GM23338 (cell line): ENCODE measurements around the gene JMJD1C. TPM values are rescaled to one million over a fixed set of nuclear protein-coding genes. Genes with fewer than 3 reads are reported as not detected.

Experiments used
- ATAC-seq: fragments of 200-7000 bp; cut with Tn5 transposase; 3 replicates; pipeline ENCODE4 v1.9.1; 2020
- DNase-seq: peaks from one replicate; pipeline ENCODE4 v3.0.0-alpha.2; 2015; ENCODE audit warnings: low spot score
- H2AFZ ChIP-seq: fragments of 200-600 bp; sonication (generic); 2 replicates; pipeline ENCODE4 v1.8.0; 2016; ENCODE audit warnings: antibody characterized with exemption, mild to moderate bottlenecking, moderate library complexity
- H3F3A ChIP-seq: fragments of 200-600 bp; sonication (generic); replicated peaks from 2 replicates; pipeline ENCODE4 v1.8.0; 2017; ENCODE audit warnings: antibody characterized with exemption, mixed run types, low read depth
- H3K27ac ChIP-seq: fragments of 200-600 bp; sonication (generic); 2 replicates; pipeline ENCODE4 v1.6.1; 2016; ENCODE audit warnings: low read depth
- H3K27me3 ChIP-seq: fragments of 200-600 bp; sonication (generic); 2 replicates; pipeline ENCODE4 v1.8.0; 2016; ENCODE audit warnings: mild to moderate bottlenecking, mixed run types, moderate library complexity; ENCODE audit not compliant: insufficient read depth
- H3K36me3 ChIP-seq: fragments of 200-600 bp; sonication (generic); 2 replicates; pipeline ENCODE4 v1.8.0; 2016; ENCODE audit warnings: mild to moderate bottlenecking; ENCODE audit not compliant: insufficient read depth
- H3K4me1 ChIP-seq: fragments of 200-600 bp; sonication (generic); 2 replicates; pipeline ENCODE4 v1.8.0; 2016; ENCODE audit warnings: mild to moderate bottlenecking, moderate library complexity; ENCODE audit not compliant: insufficient read depth
- H3K4me2 ChIP-seq: fragments of 200-600 bp; sonication (generic); 2 replicates; pipeline ENCODE4 v1.7.1; 2017; ENCODE audit warnings: mixed run types
- H3K4me3 ChIP-seq: fragments of 200-600 bp; sonication (generic); 2 replicates; pipeline ENCODE4 v1.6.1; 2016; ENCODE audit warnings: mixed run types
- H3K79me2 ChIP-seq: fragments of 200-600 bp; sonication (generic); replicated peaks from 2 replicates; pipeline ENCODE4 v1.8.0; 2017; ENCODE audit warnings: mild to moderate bottlenecking; ENCODE audit not compliant: insufficient read depth
- H3K9me2 ChIP-seq: fragments of 200-600 bp; sonication (generic); 2 replicates; pipeline ENCODE4 v1.8.0; 2017; ENCODE audit not compliant: insufficient read depth
- H4K20me1 ChIP-seq: fragments of 200-600 bp; sonication (generic); replicated peaks from 2 replicates; pipeline ENCODE4 v1.8.0; 2017; ENCODE audit warnings: mild to moderate bottlenecking; ENCODE audit not compliant: insufficient read depth
- H3K27ac Mint-ChIP-seq: 2 replicates; pipeline ENCODE4 v1.8.0; 2020; ENCODE audit warnings: inconsistent platforms, mild to moderate bottlenecking, moderate library complexity, mixed read lengths
- H3K27me3 Mint-ChIP-seq: 3 replicates; pipeline ENCODE4 v1.8.0; 2022; ENCODE audit warnings: low read depth, mild to moderate bottlenecking, moderate library complexity, mixed read lengths, inconsistent platforms; ENCODE audit not compliant: insufficient read depth, poor library complexity
- H3K36me3 Mint-ChIP-seq: 3 replicates; pipeline ENCODE4 v1.8.0; 2021; ENCODE audit warnings: low read depth, mild to moderate bottlenecking, inconsistent platforms, moderate library complexity, mixed read lengths
- H3K4me1 Mint-ChIP-seq: 3 replicates; pipeline ENCODE4 v1.8.0; 2020; ENCODE audit warnings: mild to moderate bottlenecking, inconsistent platforms, mixed read lengths
- H3K4me3 Mint-ChIP-seq: 3 replicates; pipeline ENCODE4 v1.8.0; 2021; ENCODE audit warnings: moderate library complexity, mild to moderate bottlenecking, inconsistent platforms, mixed read lengths
- H3K9me3 Mint-ChIP-seq: 3 replicates; pipeline ENCODE4 v1.8.0; 2020; ENCODE audit warnings: moderate library complexity, mild to moderate bottlenecking, inconsistent platforms, mixed read lengths
- CREB1 ChIP-seq: fragments of 250-450 bp; sonication (Bioruptor Pico); IDR thresholded peaks from 2 replicates; pipeline ENCODE4 v1.5.0; 2020; ENCODE audit warnings: low read depth, mild to moderate bottlenecking, moderate library complexity
- EZH2phosphoT487 ChIP-seq: fragments of 200-600 bp; sonication (generic); IDR thresholded peaks from one replicate; pipeline ENCODE4 v1.8.1; 2018; ENCODE audit warnings: antibody characterized with exemption; ENCODE audit not compliant: unreplicated experiment
- JUNB ChIP-seq: IDR thresholded peaks from one replicate; pipeline ENCODE4 v1.6.1; 2016; ENCODE audit warnings: antibody characterized with exemption; ENCODE audit not compliant: unreplicated experiment
- NANOG ChIP-seq: IDR thresholded peaks from 2 replicates; pipeline ENCODE4 v1.6.1; 2016; ENCODE audit warnings: antibody characterized with exemption, borderline replicate concordance
- REST ChIP-seq: IDR thresholded peaks from one replicate; pipeline ENCODE4 v1.6.1; 2018; ENCODE audit warnings: antibody characterized with exemption; ENCODE audit not compliant: unreplicated experiment
- STAT1 ChIP-seq: IDR thresholded peaks from one replicate; pipeline ENCODE4 v1.6.1; 2016; ENCODE audit warnings: antibody characterized with exemption; ENCODE audit not compliant: unreplicated experiment
- ZNF462 ChIP-seq: fragments of 250-450 bp; sonication (Bioruptor Pico); IDR thresholded peaks from 2 replicates; pipeline ENCODE4 v1.5.0; 2020; ENCODE audit warnings: mild to moderate bottlenecking, moderate library complexity
- polyA plus RNA-seq: library from polyadenylated mRNA; unstranded; fragments of >200 nt; fragmentation: Nextera tagmentation; extraction: Ambion mirVana; gene quantifications from 2 replicates; pipeline ENCODE4 v1.2.1, GENCODE V29; 2016
- total RNA-seq: library from RNA; depleted of rRNA; stranded (reverse); fragments of >200 nt; shearing (Covaris generic); gene quantifications from 2 replicates; pipeline ENCODE4 v1.2.3, GENCODE V29; 2014

Gene JMJD1C
- total and polyA plus RNA-seq, 2 experiments from 2014 or later, result 333 to 435 TPM

- TF ChIP-seq REST (no peak), ZNF462 (CRISPR knock-in tag) (no peak), JUNB (no peak)
These were observed 210.5 kb downstream of the JMJD1C start (continued) for GRCh38 chr10:63255316-63255715.

- peak overlapping the region; percentile 50 for H3K4me2 ChIP-seq
- no peak overlapping the region for H2AFZ ChIP-seq
- no peak overlapping the region for H3K4me3 Mint-ChIP-seq
- peaks cover 100% of the 10 kb centered on the region for H3K79me2 ChIP-seq
- no peaks in the 10 kb centered on the region for H3K9me2 ChIP-seq
- ATAC-seq (no peak), DNase-seq (no peak)
- peaks cover 2% of the 10 kb centered on the region for H3K27me3 Mint-ChIP-seq
- TF ChIP-seq STAT1 (no peak), NANOG (no peak), EZH2phosphoT487 (no peak), CREB1 (CRISPR knock-in tag) (no peak), REST (no peak)
- H3K9me3 Mint-ChIP-seq, result no peaks in the 10 kb centered on the region
- H3K4me1 ChIP-seq, result peaks cover 65% of the 10 kb centered on the region
- no peak overlapping the region for H3K27ac ChIP-seq
- peaks cover 82% of the 10 kb centered on the region for H4K20me1 ChIP-seq
- no peaks in the 10 kb centered on the region for H3K27me3 ChIP-seq
- H3K36me3 Mint-ChIP-seq, result peaks cover 32% of the 10 kb centered on the region
- H3K4me3 ChIP-seq, result no peak overlapping the region
- 0 out of 2 replicates have a peak overlapping the region, but pooled peaks have one; percentile 10 for H3K27ac Mint-ChIP-seq
- H3K4me1 Mint-ChIP-seq, result peaks cover 19% of the 10 kb centered on the region
- no peaks in the 10 kb centered on the region for H3F3A ChIP-seq
- peaks cover 16% of the 10 kb centered on the region for H3K36me3 ChIP-seq
These were observed 212.7 kb downstream of the JMJD1C start for GRCh38 chr10:63253040-63253439.
